Measurements from ENCODE around the gene USP48.

The USP48 gene

DNA sequence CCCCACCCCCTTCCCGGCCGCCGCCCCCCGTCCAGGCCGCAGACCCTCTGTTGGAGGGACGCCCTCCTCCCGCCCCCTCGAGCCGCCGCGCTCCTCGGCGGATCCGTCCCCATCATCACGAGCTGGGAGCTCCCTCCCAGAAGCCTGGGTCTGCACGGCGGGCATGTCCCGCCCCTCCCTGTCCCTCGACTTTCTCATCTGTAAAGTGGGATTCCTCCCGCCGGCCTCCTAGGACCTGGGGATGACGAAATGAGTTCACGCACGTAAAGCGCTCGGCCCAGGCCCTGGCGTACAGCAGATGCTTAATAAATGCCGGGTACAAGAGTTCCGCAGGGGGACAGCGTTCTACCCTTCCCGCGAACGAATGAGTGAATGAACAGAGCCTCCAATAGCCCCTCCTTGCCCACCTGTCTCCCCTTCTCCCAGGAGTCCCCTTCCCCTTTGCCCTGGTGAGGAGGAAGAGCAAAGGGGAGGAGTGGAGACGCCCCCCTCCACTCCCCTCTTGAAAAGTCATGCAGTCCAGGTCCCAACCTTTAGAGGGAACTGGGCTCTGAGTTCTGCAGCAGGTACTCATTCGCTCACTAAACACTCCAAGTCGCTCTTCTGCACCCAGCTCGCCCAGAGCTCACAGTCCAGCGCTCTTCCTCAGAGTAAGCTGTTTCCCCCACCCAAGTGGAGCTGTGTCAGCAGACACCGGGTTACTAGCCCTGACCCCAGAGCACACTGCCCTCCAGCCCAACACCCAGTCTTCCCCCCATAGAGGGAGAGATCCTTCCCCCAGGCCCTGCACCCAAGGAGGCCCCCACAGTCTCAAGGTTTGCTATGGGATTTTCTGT, 130.6 kb downstream of the USP48 start:
- DNase-seq = no peak

DNA sequence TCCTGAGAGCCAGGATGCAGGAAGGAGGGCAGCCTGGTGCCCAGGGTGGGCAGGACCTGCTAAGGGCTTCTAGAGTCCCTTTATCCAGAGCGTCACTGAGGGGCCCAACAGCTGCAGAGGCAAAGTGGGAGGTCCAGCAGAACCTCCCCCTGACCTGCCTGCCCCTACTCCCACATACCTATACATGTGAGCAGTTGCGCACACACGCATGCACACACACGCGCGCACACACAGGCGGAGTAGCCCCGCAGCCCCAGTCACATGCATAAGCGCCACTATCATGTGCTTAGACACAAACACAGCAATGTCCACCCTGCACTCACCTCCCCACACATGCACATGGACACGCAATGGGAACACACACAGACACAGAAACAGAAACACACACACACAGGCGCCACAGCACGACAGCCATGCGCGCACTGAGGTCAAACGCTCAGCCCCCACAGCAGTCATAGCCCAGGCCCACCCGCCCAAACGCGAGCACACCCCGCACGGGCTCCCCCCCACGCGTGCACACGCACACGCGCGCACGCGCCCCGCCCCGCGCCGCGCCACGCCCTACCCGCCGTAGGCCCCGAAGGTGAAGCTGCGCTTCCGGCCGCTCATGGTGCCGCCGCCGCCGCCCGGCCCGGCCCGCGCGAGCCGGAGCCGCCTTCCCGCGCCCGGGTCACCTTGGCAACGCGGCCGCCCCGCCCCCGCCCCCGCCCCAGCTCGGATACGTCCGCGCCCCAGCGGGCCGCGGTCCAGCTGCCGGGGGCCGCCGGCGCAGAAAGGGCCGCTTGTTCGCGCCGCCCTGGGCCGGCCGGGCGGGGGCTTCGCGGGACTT, 131.5 kb downstream of the USP48 start:
- DNase-seq = no peak

DNA sequence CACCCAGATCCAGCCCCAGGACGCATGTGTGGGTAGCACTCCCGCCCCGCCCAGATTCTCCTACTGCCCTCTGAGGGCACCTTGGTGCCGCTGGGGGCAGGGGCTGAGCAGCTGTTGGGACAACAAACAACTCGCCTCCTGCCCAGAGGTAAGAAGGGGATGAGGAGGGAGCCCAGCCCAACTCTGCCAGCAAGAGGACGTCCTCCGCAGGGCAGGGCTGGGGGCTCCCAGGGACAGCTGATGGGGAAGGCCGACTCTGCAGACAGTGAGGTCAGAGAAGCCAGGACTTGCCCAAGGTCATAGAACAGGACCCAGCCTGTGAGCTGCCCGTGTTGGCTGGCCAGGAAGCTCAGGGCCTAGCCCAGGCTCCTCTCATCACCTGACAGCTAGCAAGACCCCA, 132.5 kb downstream of the USP48 start:
- no peak for DNase-seq

DNA sequence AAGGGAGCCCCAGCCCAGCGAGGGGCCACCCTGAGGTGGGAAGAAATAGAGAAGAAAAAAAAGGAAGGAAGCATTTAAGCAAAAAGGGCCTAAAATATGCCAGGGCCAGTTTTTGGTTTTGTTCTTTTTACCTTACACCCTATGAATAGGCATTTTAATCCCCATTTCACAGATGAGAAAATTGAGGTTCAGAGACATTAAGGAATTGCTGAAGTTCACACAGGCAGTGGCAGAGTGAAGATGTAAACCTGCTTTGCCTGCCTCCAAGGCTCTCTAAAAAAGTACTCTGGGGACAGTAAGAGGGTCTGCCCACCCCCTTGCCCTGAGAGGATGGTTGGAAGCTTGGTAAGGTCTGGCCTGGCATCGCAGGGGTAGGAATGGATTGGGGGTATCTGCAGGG, 133.6 kb downstream of the USP48 start:
- DNase-seq = no peak

DNA sequence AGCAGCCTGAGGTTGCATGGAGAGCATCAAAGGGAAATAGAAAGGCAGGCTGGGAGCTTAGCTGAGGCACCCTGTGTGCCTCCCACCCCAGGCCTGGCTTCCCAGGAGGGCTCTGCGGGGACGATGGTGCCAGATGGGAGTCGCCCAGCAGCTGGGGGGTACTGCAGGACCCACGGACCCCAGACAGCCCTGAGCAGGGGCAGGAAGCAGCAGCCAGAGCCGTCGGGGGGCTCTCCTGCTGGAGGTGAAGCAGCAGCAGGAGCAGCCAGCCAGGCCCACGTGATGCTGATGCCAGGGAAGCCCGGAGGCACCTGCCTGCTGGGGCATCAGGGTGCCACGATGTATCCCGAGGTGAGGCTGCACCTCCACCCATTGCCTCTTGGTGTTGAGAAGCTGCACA, 134.2 kb downstream of the USP48 start:
- no peak for DNase-seq

DNA sequence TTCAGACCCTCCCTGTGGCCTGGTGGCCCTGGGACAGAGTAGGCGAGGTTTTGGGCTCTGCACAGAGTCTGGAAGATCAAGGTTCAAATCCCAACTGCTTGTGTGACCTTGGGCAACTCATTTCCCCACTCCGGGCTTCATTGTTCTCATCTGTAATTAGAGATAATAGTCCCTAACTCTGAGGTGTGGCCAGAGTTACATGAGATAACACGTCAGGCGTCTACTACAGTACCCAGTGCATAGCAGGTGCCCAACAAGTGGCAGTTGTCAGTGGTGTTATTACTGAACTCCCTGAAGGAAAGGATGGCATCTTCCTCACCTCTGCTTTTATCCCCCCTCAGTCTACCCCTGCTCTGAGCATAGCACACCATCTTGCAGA, 134.6 kb downstream of the USP48 start:
- DNase-seq = no peak

DNA sequence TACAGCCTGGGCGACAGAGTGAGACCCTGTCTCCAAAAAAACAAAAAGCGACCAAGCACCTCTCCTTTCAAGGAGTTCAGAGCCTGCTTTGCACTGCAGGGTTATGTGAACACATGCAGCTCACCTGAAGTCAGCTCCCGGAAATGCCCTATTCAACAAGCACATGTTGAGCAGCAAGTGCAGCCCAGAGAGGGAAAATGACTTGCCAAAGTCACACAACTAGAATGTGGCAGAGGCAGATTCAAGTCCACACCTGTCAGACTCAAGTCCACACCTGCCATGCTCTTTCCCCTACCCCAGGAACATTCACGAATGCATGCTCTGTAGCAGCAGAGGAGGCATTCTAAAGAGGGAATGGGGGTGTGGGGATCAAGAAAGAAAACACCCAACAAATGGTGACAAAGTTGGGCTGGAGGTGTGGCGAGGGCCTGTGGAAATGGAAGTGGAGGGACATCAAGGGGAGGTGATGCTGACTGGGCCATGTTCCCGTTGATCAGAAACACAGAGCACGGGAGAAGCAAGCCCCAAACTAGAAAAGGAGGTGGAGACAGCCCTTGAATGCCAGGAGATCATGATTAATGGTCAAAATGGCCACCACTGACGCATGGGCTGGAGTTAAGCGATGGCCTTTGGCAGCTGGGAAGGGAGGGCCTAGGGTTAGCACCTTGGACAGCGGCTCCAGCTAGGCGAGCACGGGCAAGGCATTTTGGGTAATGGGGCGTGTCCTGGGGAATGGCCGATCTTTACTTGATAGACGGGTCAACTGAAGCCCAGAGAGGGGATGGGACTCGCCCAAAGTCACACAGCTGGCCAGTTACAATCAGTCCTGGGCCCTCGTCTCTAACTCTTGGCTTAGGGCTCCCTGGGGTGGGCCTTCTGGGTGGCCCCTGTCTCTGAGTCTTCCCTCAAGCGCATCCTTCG, 135.3 kb downstream of the USP48 start:
- no peak for DNase-seq

DNA sequence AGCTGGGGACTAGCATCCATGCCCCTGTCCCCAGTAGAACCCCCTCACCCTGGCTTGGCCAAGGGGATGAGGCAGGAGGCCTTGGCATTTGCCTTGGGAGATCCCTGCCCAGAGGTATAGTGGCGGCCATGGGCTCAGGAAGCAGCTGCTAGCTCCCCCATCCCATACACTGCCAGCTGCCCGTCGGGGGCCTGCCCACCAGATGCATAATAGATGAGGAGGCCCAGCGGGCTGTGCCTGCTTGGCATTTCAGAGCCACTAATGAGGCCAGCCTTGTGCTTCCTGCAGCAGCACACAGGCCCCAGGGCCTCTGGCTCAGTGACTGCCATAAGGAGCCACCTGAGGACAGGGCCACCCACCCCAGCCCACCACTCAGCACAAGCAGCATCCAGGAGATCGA, 137.4 kb downstream of the USP48 start:
- DNase-seq = no peak

DNA sequence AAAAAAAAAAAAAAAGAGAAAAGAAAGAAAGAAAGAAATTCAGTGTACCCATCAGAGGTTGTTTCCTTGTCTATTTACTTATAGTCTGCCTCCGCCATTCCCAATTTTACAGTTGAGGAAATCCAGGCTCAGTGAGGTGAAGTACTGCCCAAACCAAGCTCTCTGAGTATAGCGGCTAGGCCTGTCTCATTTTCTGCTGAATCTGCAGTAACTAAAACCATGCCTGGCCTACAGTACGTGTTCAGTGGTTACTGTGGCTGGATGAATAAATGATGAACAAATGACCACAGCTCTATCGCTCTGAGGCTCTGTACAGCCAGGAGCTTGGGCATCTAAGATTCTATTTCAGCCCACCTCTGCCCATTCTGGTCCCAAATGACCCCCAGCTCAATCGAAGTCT, 138.0 kb downstream of the USP48 start:
- DNase-seq = no peak

DNA sequence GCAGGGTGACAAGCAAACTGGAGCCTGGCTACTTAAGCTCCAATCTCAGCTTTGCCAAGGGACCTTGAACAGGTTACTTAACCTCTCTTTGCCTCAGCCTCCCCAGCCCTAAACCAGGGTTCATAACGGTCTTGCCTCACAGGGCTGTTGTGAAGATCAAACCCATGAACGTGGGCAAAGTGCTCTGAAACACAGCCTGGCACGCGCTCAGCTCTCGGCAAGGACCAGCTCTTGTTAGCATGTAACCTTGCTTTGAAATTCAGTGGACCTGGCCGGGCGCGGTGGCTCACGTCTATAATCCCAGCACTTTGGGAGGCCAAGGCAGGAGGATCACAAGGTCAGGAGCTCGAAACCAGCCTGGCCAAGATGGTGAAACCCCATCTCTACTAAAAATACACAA, 138.6 kb downstream of the USP48 start:
- no peak for DNase-seq

DNA sequence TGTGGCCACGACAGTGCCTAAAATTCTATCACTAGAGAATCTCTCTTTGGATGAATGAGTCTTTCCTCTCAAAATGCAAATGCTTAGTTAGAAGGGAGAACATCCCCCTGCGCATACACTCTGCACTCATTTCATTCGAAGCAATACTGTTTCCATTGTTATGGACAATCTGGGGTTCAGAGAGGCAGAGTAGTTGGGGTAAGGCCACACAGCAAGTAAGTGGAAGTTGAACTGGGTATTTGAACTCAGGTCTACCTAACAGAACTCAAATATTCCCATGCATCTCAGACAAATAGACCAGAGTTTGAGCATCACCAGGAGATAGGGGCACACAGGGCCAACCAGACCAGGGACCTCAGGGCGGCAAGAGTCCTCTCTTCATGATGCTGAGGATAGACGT, 139.3 kb downstream of the USP48 start:
- DNase-seq = no peak

DNA sequence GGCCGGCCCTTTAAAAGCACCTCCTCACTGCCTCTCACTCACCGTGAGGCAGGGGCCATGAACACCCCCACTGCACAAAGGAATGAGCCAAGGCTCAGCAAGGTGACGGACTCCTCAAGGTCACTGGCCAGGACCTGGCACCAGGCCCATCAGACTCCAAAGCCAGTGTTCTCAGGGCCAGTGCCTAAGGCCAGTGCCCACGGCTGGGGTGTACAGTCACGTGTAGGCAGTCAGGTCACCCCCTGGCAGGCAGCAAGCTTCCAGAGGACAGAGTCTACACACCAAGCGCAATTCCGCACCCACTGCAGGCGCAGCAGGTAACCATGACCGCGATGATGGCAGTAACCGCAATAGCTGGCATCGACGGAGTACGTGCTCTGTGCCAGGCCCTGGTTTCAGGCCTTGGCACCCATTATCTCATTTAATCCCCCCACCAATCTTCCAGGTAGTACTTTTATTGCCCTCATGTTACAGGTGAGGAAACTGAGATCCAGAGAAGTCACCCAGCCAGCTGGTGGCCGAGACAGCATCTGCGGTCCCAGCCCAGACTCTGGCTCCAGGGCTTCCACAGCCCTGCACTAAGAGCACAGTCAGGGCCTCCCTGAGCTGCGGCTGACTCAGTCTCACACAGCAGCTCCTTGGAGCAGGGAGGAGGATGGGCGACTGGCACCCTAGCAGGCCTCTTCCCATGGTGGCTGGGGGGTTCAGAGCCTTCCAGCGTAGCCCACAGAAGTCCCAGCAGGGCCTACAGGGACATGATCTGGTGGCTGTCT, 140.8 kb downstream of the USP48 start:
- DNase-seq = no peak

DNA sequence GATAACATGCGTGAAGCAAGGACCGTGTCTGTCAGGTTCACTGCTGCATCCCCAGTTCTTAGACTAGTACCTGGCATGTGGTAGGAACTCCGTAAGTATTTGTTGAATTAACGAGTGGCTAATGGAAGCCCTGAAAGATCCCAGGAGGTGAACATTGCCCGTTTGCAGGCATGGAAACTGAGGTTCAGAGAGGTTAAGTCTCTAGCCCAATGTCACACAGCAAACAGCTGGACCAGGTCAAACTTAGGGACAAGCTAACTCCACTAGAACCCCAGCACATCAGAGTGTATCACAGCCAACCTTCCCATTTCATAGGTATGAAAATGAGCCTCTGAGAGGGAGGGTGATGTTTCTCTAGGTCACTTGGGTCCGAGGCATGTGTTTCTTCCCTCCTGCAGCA, 141.4 kb downstream of the USP48 start:
- no peak for DNase-seq

DNA sequence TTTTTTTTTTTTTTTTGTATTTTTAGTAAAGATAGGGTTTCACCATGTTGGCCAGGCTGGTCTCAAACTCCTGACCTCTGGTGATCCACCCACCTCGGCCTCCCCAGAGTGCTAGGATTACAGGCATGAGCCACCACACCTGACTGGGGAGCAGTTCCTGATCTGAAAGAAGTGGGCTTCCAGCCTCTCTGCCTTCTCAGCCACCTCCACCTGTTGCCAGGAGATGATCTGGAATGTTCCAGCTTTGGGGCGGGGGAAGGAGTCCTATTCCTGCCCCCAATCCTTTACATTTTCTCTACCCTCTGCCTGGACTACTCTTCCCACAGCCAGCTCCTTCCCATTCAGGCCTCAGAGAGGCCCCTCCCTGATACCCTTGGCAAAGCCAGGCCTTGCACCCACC, 141.9 kb downstream of the USP48 start:
- no peak for DNase-seq

DNA sequence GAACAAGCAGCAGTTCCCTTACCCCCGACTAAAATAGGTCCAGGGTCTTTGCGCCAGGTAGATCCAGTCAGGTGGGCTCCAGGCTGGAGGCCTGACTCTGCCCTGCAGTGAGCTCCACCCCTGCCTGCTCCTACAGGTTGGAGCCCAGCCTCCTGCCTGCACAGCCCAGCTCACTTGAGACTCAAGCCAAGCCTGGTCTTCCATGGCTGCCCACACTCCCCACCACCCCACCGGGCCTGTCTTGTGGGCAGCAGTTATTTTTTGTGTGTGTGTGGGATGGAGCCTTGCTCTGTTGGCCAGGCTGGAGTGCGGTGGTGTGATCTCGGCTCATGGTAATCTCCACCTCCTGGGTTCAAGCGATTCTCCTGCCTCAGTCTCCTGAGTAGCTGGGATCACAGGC, 142.3 kb downstream of the USP48 start:
- DNase-seq = no peak

DNA sequence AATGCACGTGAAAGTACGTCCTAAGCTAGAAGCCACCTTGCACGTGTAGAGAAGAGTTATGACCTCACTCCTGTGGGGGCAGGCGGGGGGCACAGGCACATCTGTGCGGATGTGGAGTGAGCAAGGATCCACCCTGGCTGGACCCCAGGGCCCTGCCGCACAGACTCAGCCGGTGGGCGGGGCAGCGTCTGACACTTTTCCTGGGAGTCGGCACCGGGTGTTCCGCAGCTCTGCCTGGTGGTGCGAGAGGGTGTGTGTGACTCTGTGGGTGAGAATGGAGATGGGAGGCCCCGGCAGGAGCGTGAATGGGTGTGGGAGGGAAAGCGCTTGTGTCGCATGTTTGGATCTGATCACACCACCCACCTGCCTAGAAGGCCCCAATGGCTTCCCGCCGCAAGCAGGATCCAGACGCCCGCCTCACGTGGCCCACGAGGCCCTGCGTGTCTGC, 143.3 kb downstream of the USP48 start:
- no peak for DNase-seq

DNA sequence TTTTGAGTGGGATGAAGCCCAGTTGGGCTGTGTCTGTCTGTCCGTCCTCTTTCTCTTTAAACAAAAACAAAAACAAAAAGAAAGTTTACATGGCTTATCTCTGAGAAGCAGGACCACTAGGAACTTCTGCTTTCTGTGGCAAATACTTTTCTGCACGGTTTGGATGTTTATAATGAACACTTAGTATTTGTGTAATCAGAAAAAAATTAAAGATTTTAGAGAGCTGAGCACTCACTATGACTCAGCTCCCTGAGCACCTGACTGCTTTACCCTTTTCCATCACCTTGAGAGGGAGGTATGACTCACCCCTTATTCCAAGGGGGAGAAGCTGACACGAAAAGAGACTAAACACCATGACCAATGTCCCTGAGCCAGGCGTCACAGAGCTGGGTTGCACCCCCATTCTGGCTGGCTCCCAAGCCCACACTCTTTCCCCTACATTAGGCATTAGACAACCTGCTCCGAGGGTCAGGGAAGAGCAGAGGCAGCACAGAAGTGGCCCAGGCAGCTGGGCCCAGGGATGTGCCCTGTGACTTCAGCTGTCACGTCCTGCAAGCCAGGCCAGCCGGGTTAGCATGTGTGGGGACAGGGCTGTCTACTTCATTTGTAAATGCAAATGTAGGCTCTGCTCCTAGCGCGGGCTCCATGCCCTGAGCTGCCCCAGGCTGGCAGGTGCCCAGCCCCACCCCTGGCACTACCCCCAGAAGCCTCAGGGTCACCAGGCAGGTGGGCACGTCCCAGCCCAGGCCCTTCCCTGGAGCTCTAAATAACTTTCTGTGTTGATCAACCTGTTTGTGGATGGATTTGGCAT, 144.2 kb downstream of the USP48 start:
- no peak for DNase-seq

DNA sequence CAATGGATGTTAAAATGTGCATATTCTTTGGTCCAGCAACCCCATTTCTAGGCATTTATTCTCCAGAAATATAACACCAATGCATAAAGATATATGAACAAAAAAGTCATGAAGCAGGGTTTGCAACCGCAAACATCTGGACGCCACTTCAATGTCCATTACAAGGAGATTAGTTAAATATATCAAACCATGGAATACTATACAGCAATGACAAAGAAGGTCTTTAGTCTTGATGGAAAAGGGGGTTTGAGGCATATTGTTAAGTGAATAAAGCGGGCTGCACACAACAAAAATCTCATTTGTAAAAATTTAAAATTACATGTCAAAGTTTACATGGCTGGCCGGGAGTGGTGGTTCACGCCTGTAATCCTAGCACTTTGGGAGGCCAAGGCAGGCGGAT, 145.4 kb downstream of the USP48 start:
- no peak for DNase-seq

DNA sequence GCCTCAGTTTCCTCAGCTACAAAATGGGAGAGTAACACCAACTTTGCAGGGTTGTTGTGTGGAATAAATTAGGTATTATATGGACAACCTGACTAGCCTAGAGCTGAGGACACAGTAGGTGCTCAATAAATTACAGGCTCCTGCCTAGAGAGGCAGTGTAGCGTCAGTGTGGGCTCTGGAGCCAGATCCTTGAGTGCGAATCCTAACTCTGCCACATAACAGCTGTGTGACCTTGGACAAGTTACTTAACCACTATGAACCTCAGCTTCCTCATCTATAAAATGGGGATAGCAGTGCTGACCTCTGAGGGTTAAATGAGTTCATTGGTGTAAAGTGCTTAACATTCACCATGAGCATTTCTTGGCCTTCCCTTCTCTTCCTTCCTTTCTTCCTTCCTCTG, 146.9 kb downstream of the USP48 start:
- no peak for DNase-seq

DNA sequence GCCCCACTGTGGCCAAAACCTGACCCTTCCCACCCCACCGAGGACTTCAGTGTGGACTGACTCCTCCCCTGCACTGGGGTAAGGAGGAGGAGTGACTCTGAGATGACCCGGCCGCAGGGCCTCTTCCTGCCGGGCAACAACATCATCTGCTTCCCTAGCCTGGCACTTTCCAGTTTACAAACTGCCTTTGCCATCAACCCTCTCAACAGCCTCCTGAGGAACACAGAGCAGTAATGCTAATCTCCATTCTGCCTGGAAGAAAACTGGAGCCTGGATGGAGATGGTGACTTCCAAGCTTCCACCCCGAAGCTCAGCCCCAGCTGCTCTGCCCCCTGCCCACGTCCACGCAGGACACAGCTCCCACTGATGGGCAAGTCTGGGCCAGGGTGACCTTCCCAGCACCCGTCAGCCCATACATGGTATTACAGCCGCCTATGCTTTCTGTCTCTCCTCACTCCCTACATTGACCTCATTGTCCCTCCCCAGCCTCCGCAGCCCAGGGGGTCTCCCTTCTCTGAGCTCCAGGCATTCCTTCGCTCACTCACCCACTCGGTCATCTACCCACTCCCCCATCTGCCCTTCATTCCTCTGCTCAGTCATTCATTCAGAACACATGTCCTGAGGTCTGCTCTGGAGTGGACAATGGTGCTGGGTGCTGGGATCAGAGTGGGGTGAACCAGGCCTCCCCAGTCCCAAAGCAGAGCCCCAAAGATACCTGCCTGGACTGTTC, 148.0 kb downstream of the USP48 start:
- DNase-seq = no peak

All from SIG-M5 (cell line).